IPS-18a (cell line): ENCODE data around the gene CPVL.
A peak's percentile ranks its signal among the peaks of the same experiment; 100 is the strongest.

Source experiments
- H3K27ac ChIP-seq: one replicate; pipeline ENCODE4 v1.5.1; 2013; ENCODE audit warnings: low read length
- H3K27me3 ChIP-seq: one replicate; pipeline ENCODE4 v1.6.1; 2013; ENCODE audit warnings: mild to moderate bottlenecking, low read length; ENCODE audit not compliant: control insufficient read depth, insufficient read depth
- H3K36me3 ChIP-seq: one replicate; pipeline ENCODE4 v1.6.1; 2013; ENCODE audit warnings: low read depth, low read length; ENCODE audit not compliant: control insufficient read depth
- H3K4me1 ChIP-seq: one replicate; pipeline ENCODE4 v1.6.1; 2013; ENCODE audit warnings: low read depth, low read length; ENCODE audit not compliant: control insufficient read depth
- H3K4me3 ChIP-seq: one replicate; pipeline ENCODE4 v1.5.1; 2013; ENCODE audit warnings: low read length
- H3K9ac ChIP-seq: one replicate; pipeline ENCODE4 v1.6.1; 2013; ENCODE audit warnings: mild to moderate bottlenecking, low read length, moderate library complexity
- H3K9me3 ChIP-seq: one replicate; pipeline ENCODE4 v1.6.1; 2013; ENCODE audit warnings: low read depth, low read length; ENCODE audit not compliant: control insufficient read depth

Gene CPVL

DNA sequence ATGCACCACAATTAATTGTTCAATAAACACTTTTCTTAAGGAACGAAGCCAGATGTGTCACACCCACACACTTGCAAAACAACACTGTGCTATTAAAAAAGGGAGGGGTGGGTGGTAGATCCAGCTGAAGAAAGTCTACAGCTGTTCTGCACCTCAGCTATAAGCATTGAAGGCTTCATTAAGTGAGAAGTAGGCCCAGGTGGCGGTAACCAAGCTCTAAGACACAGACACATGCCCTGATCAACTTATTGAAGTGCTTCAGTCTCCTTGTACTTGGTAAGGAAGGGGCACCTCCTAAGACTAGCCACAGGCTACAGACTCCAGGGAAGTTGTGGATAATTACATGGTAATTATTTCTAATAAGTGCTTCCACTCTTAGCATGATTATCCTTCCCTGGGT lies 4.5 kb upstream of the CPVL start:
- Histone ChIP-seq H3K4me3 (no peak overlapping the region), H3K36me3 (no peaks in the 10 kb centered on the region), H3K27ac (no peak overlapping the region)

DNA sequence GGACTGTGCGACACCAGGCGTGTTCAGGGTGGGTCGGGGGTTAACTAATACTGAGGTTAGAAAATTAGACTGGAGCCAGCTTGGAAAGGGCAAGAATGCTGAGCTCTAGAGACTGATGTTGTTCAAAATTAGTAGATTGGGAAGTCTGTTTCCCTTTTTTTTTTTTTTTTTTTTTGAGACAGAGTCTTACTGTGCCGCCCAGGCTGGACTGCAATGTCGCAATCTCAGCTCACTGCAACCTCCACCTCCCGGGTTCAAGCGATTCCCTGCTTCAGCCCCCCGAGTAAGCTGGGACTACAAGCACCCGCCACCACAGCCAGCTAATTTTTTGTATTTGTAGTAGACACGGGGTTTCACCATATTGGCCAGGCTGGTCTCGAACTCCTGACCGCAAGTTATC lies 2.7 kb upstream of the CPVL start:
- Histone ChIP-seq H3K9me3 (no peaks in the 10 kb centered on the region), H3K36me3 (no peaks in the 10 kb centered on the region), H3K27me3 (peaks cover 30% of the 10 kb centered on the region), H3K9ac (no peak overlapping the region), H3K4me1 (peaks cover 8% of the 10 kb centered on the region), H3K4me3 (no peak overlapping the region), H3K27ac (no peak overlapping the region)

More for the DNA sequence above, 4.5 kb upstream of the CPVL start:
- peaks cover 16% of the 10 kb centered on the region for H3K27me3 ChIP-seq
- H3K9ac ChIP-seq: no peak overlapping the region
- no peaks in the 10 kb centered on the region for H3K9me3 ChIP-seq
- peaks cover 8% of the 10 kb centered on the region for H3K4me1 ChIP-seq

DNA sequence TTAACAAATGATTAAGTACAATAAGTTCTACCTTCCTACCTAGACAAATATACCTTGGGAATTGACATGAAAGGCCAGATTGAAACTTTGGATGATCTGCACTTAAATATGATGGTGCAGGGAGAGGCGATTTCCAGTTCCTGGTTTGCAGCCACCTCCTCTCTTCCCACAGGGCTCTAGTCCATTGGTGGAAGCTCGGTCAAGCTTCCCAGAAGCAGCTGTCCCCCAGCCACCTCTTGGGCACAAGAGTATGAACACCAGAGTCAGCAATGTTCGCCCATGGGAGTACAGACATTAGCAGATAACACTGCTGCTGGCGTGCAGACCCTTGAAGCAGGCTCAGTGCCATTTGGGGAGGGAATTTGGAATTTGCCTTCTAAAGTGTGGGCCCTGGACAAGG lies 1.5 kb upstream of the CPVL start:
- H3K27me3 ChIP-seq: peaks cover 30% of the 10 kb centered on the region
- no peak overlapping the region for H3K4me3 ChIP-seq
- H3K9me3 ChIP-seq: no peaks in the 10 kb centered on the region

DNA sequence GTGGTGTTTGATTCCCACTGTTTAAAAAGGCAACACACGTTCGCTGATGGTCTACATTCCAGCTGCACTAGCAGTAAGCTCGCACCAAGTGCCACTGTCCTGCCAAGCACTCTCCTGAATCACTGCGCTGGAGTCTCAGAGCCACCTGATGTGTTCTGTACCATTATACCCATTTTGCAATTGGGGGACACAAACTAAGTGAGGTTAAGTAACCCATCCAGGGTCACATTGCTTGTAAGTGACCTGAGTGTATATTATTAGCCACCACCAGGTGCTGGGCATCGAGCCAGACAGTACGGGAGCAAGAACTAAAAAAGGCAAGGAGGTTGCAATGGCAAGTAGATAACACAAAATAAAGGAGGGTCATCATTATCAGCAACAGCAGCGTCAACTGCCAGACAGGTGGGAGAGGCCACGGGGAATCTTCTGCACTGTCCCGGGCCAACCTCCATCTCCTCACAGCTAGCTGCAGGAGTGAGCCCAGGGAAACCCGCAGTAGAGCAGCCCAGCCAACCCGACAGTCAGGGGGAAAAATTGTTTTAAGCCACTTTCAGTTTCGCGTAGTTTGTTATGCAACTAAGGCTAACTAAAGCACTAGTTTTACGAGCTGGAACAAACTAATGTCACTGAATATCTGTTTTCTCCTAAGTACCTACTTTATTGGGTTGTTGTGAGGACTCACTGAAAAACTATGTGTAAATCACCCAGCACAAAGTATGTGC lies 712 bp upstream of the CPVL start:
- Histone ChIP-seq H3K9me3 (no peaks in the 10 kb centered on the region), H3K27ac (no peak overlapping the region), H3K4me3 (peak overlapping the region; percentile 77), H3K27me3 (peaks cover 30% of the 10 kb centered on the region), H3K9ac (peak overlapping the region; percentile 54), H3K4me1 (peaks cover 8% of the 10 kb centered on the region), H3K36me3 (no peaks in the 10 kb centered on the region)

More for the DNA sequence above, 1.5 kb upstream of the CPVL start:
- no peak overlapping the region for H3K9ac ChIP-seq
- no peaks in the 10 kb centered on the region for H3K36me3 ChIP-seq
- peaks cover 8% of the 10 kb centered on the region for H3K4me1 ChIP-seq
- H3K27ac ChIP-seq: no peak overlapping the region

DNA sequence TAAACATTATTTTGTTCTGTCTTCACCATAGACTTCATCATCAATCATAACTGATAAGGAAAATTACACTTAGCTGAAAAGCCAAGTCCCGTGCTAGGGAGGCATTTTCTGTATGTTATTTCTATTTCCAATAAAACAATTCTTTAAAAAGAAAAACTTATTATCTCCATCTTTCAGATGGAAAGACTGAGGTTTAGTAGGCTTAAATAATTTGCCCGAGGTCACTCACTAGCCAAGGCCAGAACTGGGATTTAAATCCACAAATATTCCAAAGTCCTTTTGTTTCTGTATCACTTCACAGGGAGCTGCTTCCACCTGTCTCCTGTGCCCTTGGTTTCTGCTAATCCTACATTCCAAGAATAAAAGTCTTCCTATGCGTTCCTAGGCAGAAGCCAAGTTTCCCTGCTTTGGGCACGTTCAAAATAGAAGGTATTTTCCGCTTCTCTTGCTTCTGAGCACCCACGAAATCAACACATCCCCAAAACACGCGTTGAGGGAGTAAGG lies 732 bp downstream of the CPVL start:
- Histone ChIP-seq H3K27ac (no peak overlapping the region), H3K9ac (peak overlapping the region; percentile 54), H3K9me3 (no peaks in the 10 kb centered on the region), H3K36me3 (no peaks in the 10 kb centered on the region), H3K4me1 (peaks cover 8% of the 10 kb centered on the region), H3K4me3 (peak overlapping the region; percentile 77), H3K27me3 (peaks cover 30% of the 10 kb centered on the region)

DNA sequence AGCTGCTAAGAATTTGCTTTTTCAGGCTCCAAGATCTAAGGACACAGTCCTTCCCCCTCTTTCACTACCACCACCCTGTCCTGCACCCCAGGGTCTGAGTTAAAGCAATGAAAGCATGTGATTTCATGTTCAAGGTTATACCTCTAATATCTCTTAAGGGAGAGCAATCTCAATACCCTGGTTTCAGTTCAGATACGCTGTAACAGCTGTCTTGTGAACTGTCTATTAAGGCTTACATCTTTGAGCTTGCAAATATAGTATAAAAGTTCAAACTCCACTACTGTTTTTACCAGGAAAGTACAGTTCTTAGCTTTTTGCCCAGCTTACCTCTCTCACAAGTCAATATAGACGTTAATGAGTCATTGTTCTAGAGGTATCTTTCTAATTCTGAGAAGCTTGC lies 2.6 kb downstream of the CPVL start:
- H3K27ac ChIP-seq: no peak overlapping the region
- no peaks in the 10 kb centered on the region for H3K9me3 ChIP-seq
- no peaks in the 10 kb centered on the region for H3K36me3 ChIP-seq
- H3K27me3 ChIP-seq: peaks cover 30% of the 10 kb centered on the region
- H3K9ac ChIP-seq: no peak overlapping the region
- peaks cover 8% of the 10 kb centered on the region for H3K4me1 ChIP-seq
- H3K4me3 ChIP-seq: no peak overlapping the region

DNA sequence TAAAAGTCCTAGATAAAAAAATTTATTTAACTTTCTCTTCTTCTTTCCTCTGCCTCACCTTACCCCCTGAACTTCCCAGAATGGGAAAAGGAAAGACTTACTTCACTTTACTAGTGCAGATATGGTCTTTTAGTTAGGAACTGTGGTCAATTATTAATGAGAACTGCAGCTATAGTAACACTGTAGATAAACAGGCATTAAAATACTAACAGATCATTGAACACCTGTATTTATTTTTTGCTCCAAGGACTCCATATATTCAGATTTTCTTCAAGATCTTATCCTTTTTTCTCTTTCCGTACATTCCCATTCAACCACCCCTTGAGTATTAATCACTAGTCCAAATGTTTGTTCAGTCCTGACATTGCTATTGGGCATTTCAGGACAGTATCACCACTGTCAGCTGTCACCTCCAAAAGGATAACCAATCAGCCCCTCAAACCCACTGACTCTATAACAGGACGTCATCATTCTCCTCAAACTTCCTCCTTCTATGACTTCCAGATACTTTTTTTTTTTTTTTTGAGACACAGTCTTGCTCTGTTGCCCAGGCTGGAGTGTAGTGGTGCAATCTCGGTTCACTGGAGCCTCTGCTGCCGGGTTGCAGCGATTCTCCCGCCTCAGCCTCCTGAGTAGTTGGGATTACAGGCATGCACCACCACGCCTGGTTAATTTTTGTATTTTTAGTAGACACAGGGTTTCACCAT lies 4.2 kb downstream of the CPVL start:
- no peak overlapping the region for H3K9ac ChIP-seq
- H3K9me3 ChIP-seq: no peaks in the 10 kb centered on the region
- no peak overlapping the region for H3K4me3 ChIP-seq
- H3K27ac ChIP-seq: no peak overlapping the region
- peaks cover 7% of the 10 kb centered on the region for H3K4me1 ChIP-seq
- peaks cover 26% of the 10 kb centered on the region for H3K27me3 ChIP-seq
- no peaks in the 10 kb centered on the region for H3K36me3 ChIP-seq

DNA sequence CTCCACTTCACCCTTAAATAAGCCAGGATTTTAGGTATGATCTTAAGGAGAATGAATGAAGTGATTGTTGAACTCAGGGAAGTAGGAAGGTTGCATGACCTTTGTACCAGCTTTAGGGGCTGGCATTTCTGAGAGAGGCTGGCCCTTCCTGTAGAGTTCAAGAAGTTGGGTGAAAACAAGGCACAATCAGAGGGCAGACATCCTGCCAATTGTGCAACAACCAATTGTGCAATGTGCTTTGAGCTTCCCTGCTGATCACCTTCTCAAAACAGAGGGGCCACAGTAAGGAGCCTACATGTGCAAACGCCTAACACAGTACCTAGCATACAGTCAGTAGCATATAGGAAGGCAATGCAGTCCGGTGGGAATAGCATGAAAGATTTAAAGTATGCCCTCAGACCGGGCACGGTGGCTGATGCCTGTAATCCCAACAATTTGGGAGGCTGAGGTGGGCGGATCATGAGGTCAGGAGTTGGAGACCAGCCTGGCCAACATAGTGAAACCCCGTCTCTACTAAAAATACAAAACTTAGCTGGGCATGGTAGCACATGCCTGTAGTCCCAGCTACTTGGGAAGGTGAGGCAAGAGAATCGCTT lies 5.4 kb downstream of the CPVL start:
- H3K4me3 ChIP-seq: no peak overlapping the region
- no peaks in the 10 kb centered on the region for H3K36me3 ChIP-seq
- H3K27me3 ChIP-seq: peaks cover 15% of the 10 kb centered on the region
- no peak overlapping the region for H3K9ac ChIP-seq
- H3K27ac ChIP-seq: no peak overlapping the region
- no peaks in the 10 kb centered on the region for H3K4me1 ChIP-seq
- H3K9me3 ChIP-seq: no peaks in the 10 kb centered on the region

DNA sequence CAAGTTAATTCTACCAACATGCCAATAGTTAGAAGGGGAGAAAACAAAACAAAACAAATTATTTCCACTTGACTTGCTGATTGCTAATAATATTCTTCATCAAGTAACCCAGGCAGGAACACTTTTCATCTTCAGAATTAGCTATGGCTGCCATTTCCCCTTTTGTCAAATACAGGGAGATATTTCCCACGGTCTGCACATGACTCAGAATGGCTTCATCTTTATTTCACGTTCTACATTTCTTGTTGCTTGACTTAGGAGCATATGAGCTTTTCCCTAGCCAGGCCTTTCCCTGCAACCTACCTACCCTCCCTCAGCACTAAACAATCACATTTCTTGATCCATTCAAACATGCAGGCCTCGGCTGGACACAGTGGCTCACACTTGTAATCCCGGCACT lies 6.5 kb downstream of the CPVL start:
- Histone ChIP-seq H3K27ac (no peak overlapping the region), H3K4me1 (no peaks in the 10 kb centered on the region), H3K36me3 (no peaks in the 10 kb centered on the region), H3K4me3 (no peak overlapping the region), H3K27me3 (peaks cover 3% of the 10 kb centered on the region), H3K9me3 (no peaks in the 10 kb centered on the region), H3K9ac (no peak overlapping the region)

DNA sequence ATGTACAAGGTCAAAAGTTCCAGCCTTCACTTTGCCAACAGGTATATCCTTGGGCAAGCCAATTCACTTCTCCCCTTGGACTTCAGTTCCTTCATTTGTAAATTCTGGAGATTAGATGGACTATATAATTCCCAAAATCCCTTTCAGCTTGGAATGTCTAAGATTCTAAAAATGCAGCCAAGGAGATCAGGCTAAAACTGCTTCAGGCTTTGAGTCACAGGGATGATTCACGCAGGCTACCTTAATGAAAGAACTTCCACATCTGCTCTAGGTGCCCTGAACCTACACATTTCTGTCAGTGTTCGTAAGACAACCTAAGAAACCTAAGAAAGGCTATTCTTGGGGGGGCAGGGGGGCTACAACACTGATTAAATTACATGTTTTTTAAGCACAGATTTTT lies 7.1 kb downstream of the CPVL start:
- Histone ChIP-seq H3K9me3 (no peaks in the 10 kb centered on the region), H3K4me3 (no peak overlapping the region), H3K36me3 (no peaks in the 10 kb centered on the region), H3K27ac (no peak overlapping the region), H3K27me3 (no peaks in the 10 kb centered on the region), H3K9ac (no peak overlapping the region), H3K4me1 (no peaks in the 10 kb centered on the region)

DNA sequence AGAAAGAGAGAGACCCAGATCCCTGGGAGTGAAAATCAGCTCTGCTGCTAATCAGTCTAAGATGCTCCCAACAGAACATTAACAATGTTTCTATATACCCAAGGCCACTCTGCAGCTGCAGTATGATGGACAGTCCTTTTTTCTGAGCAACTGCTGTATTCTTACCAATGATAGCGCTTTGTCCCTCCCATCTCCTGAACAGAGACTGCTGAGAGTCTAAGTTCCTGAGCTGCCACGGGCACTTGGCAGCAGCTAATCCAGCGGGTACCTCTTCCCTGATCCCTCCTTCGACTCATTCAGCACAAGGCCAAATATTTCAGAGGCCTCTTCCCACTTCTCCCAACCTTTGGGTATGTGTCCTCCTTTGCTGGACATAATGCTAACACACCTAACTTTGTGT lies 7.7 kb downstream of the CPVL start:
- Histone ChIP-seq H3K27me3 (no peaks in the 10 kb centered on the region), H3K9me3 (no peaks in the 10 kb centered on the region), H3K9ac (no peak overlapping the region), H3K36me3 (no peaks in the 10 kb centered on the region), H3K4me3 (no peak overlapping the region), H3K4me1 (no peaks in the 10 kb centered on the region), H3K27ac (no peak overlapping the region)
